GM12891 (cell line): ENCODE measurements around the gene ARHGAP26.

Experiments
- POLR2A ChIP-seq: IDR thresholded peaks from 2 replicates; pipeline ENCODE4 v1.6.1; 2011; ENCODE audit warnings: low read depth, low read length, control low read depth
- POLR2AphosphoS5 ChIP-seq: IDR thresholded peaks from 2 replicates; pipeline ENCODE4 v1.6.1; 2011; ENCODE audit warnings: low read depth, low read length, control low read depth
- POU2F2 ChIP-seq: IDR thresholded peaks from 2 replicates; pipeline ENCODE4 v1.6.1; 2011; ENCODE audit warnings: low read depth, mild to moderate bottlenecking, control low read depth, low read length, moderate library complexity
- SPI1 ChIP-seq: IDR thresholded peaks from 2 replicates; pipeline ENCODE4 v1.6.1; 2011; ENCODE audit warnings: low read depth, low read length, control low read depth
- TAF1 ChIP-seq: IDR thresholded peaks from 2 replicates; pipeline ENCODE4 v1.6.1; 2011; ENCODE audit warnings: low read depth, low read length, control low read depth

DNA sequence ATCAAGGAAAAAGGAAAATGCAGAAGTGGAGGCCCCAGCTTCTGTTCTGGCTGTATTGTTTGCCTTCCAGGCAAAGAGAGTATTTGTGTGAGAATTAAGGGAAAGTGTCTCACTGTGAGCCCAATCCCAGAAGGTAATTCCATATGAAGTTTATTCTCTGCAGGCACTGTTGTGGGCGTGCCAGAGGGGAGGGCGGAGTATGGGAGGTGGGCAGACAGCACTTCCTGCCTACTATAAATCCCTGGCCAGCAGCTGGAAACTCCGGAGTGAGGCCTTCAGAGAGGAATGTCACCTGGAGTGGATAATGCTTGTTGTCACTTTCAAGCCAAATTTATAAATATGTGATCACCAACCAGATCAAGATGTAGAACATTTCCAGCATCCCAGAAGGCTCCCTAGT is 209.5 kb downstream of the ARHGAP26 start:
- TF ChIP-seq POLR2A (no peak), POLR2AphosphoS5 (no peak), TAF1 (no peak), SPI1 (no peak), POU2F2 (no peak)
